Ramos (cell line): ENCODE data around the gene CD2AP.
"Not testable (repeated sequence)": the region's sequence is repeated elsewhere in the genome, so short reads cannot be mapped to it uniquely, and the experiment has no call there.

Experiments used
- in situ Hi-C: fragments of 300-500 bp; cut with MboI; formaldehyde crosslinking; loops from one replicate; pipeline ENCODE4 v1.14.3; 2022; ENCODE audit warnings: low sequenced_read_pairs; ENCODE audit not compliant: unreplicated experiment

The CD2AP gene, protein sequence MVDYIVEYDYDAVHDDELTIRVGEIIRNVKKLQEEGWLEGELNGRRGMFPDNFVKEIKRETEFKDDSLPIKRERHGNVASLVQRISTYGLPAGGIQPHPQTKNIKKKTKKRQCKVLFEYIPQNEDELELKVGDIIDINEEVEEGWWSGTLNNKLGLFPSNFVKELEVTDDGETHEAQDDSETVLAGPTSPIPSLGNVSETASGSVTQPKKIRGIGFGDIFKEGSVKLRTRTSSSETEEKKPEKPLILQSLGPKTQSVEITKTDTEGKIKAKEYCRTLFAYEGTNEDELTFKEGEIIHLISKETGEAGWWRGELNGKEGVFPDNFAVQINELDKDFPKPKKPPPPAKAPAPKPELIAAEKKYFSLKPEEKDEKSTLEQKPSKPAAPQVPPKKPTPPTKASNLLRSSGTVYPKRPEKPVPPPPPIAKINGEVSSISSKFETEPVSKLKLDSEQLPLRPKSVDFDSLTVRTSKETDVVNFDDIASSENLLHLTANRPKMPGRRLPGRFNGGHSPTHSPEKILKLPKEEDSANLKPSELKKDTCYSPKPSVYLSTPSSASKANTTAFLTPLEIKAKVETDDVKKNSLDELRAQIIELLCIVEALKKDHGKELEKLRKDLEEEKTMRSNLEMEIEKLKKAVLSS

DNA sequence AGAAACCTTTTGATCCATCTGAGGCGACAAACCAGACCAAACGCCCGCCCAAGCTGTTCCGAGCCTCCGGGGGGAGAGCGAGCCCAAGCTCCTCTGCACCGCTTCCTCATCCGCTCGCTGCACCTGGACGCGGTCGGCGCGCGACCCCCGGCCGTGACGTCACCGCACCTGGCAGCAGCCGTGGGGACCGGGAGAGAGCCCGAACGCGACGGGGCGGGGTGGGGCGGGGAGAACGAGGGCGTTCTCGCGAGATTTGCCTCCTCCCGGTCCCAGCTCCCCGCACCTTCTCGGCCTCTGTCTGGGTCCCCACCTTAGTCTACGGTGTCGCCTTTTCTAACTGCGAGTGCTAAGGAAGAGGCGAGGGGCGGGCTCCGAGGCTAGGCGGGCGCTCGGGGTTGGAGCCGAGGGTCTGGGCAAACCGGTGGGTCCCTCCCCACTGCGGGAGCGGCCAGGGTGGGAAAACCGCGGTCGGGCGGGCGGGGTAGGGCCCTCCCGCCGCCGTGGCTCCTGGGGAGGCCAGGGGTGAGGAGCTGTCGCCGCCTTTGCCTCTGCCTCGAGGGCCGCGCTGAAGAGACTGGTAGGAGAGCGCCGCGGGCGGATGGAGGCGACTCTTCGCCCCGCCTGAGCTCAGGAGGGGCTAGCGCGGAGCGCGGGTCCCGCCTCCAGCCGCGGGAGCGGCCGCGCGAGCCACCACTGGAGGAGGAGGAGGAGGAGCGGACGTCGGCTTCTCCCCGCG, at the start of gene CD2AP:
TSS of gene CD2AP (plus strand) at position 293 of the 736 bp plus-strand sequence. CDS start 456 bp downstream, outside the sequence.
- in situ Hi-C loops, result no loop called here

GRCh38 chr6:47428288-47428687, 49.3 kb upstream of the CD2AP start:
- in situ Hi-C loops, result no loop called here

- in situ Hi-C loops, result no loop called here
Observed at GRCh38 chr6:47428746-47429664, 48.6 kb upstream of the CD2AP start.

DNA sequence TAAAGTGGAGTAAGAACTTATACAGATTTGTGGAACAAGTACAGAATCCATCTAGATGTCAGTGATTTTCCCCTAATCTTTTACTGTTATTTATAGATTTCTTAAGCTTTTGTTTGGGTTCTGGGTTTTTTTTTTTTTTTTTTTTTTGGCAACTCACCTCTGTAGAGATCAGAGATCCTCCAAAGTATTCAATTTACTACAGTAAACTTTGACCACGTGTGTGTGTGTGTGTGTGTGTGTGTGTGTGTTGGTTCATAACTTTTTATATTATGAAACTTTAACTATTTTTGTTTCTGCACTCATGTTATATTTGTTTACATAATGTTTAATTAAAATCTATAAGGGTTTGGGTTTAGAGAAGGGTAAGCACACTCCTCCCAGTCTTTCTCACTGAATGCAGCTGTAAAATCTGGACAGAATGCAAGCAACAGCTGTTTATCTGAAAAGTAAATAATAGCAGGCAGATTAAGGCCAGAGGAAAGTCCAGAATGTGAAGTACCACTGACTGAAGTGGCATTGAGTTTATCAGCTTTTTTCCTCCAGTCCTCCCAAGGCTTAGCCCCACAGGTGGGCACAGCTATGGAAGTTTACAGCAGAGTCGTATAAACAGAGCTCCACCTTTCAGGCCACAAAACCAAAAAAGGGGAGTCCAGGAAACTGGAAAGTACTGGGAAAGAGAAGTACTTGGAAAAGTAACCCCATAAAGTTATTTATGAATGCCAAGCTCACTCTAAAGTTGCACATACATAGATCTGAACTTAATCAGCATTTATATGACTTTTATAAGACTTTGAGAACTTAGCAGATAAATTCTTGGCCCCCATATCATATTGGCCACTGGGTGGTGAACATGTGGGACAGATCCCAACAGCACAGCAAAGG, 43.0 kb upstream of the CD2AP start:
- in situ Hi-C loops, result no loop called here

GRCh38 chr6:47435254-47435612, 42.4 kb upstream of the CD2AP start:
- in situ Hi-C loops, result no loop called here

DNA sequence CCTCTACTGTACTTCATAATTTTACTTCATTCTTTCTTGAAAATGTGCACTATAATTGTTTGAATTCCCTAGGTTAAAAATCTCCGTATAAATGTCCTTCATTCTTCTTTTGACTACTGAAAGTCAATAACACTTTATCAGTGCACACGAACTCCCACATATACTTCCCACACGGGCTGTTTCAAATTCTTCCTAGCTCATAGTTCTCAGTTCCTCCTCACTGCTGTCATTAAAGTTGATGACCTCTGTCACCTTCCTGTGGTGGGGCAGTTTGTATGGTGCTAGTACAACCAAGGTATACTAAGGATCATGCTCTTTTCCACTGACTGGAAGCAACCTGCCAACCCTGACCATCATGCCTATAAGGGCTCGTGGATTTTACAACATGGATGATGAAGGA, 40.0 kb upstream of the CD2AP start:
- in situ Hi-C loops, result no loop called here

DNA sequence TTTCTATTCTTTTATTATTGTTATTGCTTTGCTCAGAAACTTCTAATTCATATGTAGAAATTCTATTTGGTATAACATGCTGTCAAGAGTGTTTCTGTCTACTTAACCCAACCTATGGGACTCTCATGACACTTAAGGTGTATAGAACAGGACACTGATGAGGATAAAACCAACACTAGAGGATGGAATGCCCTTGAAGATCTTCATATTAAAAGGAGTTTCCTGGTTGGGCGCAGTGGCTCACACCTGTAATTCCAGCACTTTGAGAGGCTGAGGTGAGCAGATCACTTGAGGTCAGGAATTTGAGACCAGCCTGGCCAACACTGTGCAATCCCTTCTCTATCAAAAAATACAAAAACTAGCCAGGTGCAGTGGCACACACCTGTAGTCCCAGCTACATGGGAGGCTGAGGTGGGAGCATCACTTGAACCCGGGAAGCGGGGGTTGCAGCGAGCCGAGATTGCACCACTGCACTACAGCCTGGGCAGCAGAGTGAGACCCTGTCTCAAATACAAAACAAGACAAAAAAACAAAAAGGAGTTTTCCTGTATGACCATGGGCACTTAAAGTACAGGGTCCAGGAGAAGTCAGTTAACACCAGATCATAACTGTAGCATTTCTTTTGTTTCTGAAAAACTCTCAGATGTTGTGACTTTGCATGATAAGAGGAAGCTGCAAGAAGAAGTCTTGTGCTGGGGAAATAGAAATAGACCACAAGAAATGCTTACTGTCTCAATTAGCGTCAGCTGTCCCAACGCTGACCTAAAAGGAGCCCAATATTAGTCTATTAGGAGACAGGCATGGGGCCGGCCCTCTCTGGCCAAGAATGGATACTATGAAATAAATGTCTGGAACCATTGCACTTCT, 38.9 kb upstream of the CD2AP start:
- in situ Hi-C loops, result no loop called here

DNA sequence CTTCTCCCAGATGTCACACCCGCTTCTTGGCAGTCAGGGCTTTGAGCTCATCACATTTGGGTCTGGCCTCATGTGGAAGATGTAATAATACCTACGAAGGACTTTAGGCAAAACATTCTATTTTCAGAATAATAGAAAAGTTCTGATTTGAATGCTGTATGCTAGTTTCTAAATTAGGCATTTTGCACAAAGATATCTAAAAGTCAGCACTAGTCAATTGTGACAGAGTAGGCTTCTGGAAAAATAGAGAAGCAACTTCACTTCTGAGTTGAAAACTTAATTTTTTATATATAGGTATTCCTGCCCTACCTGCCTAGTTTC, 38.3 kb upstream of the CD2AP start:
- in situ Hi-C loops, result no loop called here

DNA sequence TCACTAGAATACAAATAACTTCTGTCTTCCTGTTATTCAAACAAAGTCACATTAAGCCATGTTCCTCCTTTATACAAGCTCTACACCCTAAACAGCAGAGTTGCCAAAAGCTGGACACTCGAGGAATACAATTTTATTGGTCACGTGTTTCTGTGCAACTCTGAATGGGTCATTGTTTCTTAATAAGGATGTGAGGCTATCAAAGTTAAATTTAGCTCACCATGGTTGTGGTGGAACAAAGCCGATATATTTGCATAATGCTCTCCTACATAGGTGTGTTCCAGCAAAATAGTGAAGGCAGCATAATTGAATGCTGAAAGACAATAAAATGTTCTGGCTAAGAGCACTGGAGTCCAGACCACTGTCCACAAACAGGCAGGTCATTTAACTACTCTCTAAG, 36.9 kb upstream of the CD2AP start:
- in situ Hi-C loops, result no loop called here

DNA sequence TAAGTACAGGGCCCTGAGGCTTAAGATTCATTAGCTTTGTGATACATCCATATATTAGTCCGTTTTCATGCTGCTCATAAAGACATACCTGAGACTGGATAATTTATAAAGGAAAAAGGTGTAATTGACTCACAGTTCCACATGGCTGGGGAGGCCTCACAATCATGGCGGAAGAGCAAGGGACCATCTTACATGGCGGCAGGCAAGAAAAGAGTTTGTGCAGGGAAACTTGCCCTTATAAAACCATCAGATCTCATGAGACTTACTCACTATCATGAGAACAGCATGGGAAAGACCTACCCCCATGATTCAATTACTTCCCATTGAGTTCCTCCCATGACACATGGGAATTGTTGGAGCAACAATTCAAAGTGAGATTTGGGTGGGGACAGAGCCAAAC, 32.6 kb upstream of the CD2AP start:
- in situ Hi-C loops, result not testable (repeated sequence)

DNA sequence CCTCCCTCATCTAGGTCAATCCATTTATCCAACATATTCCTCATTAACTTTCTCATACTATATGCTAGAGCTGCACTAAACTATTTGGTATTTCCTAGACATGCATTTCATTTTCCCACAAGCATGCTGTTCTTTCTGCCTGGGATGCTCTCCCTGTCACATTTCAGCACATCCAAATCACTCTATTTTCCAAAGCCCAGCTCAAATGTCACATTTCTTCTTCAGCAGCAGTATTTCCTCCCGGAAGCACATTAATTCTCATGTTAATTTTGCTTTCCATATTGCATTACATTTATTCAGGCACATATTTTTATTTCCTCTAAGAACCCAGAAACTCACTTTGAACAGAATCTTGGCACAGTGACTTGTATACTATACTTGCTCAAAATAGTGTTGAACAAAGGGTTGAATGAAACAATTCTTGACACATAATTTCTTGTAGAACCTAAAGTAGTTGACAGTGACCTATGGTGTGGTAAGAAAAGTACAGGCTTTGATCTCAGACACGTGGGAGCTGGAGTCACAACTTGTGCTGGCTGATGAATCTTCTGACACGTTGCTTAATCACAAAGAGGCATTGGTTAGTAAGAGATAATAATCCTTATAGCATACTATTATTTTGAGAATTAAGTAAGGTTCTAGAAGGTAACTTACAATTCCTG, 30.8 kb upstream of the CD2AP start:
- in situ Hi-C loops, result no loop called here

DNA sequence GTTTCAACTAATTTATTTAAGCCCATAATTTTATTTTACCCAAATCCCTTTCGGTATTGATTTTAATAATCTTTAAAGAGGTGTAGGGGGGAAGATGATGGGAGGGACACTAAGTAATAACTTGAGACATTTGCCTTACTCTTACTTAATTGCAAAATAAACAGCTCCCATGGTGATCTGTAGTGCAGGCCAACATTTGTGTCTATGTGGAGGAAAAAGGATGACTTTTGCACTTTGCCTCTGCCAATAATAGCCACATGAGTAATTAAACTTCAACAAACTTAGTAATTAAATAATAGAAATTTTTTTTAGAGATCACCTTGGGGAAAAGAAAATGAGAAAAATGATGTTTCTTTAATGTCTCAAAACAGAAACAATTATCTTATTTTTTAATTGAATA, 29.9 kb upstream of the CD2AP start:
- in situ Hi-C loops, result no loop called here

- in situ Hi-C loops, result no loop called here
Observed at GRCh38 chr6:47451162-47451561, 26.4 kb upstream of the CD2AP start.

DNA sequence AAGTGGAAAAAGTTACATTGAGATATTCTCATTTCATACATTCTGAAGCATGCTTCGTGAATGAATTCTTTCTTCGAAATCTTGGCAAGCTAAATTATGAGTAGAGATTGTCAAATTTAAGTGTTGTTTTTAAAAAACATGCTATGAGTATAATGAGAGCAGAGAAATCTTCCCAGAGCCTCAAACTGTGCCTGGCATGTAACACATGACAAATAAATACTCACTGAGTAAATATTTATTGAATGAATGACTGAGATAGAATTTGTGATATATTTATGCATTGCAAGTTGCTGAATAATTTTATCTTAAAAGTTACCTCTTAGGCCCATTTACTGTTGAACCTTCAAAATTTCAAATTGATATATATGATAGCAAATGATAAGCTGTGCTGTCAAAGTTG, 24.7 kb upstream of the CD2AP start:
- in situ Hi-C loops, result no loop called here

- in situ Hi-C loops, result no loop called here
Observed at GRCh38 chr6:47453372-47453936, 24.1 kb upstream of the CD2AP start.

- in situ Hi-C loops, result no loop called here
Observed at GRCh38 chr6:47454713-47455396, 22.7 kb upstream of the CD2AP start.

DNA sequence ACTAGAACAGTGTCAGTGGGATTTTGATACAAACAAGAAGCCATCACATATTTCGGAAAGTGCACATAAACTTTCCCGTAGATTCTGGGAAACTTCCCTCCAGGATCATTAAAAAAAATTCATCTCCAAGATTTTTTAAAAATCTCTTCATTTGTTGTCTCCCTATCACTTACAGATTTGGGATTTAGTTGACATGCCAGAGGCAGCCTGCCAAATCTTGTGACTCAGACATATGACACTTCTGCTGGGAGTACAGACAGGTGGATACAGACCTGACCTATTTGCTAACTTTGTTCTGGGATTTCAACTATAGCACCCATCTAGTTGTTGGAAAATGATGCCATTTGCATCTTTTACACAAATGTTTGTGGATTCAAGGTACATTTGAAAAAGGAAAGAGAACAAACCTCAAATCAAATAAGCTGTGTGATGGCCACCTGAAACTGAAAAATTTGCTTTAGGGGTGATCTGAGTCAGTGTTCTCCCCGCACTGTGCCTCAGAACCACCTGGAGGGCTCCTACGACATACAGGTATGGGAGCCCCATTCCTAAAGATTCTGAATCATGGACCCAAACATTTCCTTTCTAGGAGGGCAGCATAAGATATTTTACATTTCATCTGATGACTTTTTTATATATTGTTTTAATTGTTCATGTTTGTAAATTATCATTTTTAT, 21.9 kb upstream of the CD2AP start:
- in situ Hi-C loops, result no loop called here
